Peyer's patch (tissue), 4 donors: Measurements from ENCODE around the gene ACTBL2.

Experiments
- CTCF ChIP-seq, 6 experiments: fragments of 450-650 bp in 4 of 6; fragments of 200-600 bp in 2 of 6; sonication (generic) in 1 of 6; IDR thresholded peaks; one replicate each; pipeline ENCODE4 v1.5.1; 2017 to 2019; ENCODE audit warnings: antibody characterized with exemption in 6 of 6, mild to moderate bottlenecking in 3 of 6, moderate library complexity in 1 of 6
- POLR2A ChIP-seq, 2 donors: fragments of 450-650 bp; IDR thresholded peaks; one replicate each; pipeline ENCODE4 v1.5.1; 2017; ENCODE audit warnings: antibody characterized with exemption in 2 of 2, mild to moderate bottlenecking in 2 of 2, moderate library complexity in 2 of 2

- no peak for TF ChIP-seq CTCF (IDR thresholded peaks at IDR 0.05)
- no peak for TF ChIP-seq POLR2A (IDR thresholded peaks at IDR 0.05)
These were observed 24.2 kb downstream of the ACTBL2 start for GRCh38 chr5:57458443-57458842.
